Chondrocyte (in vitro differentiated cells): ENCODE results near the gene RIPK3. TPM values are rescaled to one million over a fixed set of nuclear protein-coding genes. Genes with fewer than 3 reads are reported as not detected.
A peak's percentile ranks its signal among the peaks of the same experiment; 100 is the strongest.

Experiments
- DNase-seq: peaks from one replicate; pipeline ENCODE4 v3.0.0; 2021; ENCODE audit warnings: mixed read lengths, low spot score
- H3K27ac Mint-ChIP-seq: one replicate; pipeline ENCODE4 v1.8.0; 2021; ENCODE audit warnings: mild to moderate bottlenecking, moderate library complexity, mixed read lengths; ENCODE audit not compliant: unreplicated experiment
- H3K27me3 Mint-ChIP-seq: 2 replicates; pipeline ENCODE4 v1.8.0; 2021; ENCODE audit warnings: low read depth, mixed read lengths
- H3K36me3 Mint-ChIP-seq: 2 replicates; pipeline ENCODE4 v1.8.0; 2021; ENCODE audit warnings: low read depth, mixed read lengths
- H3K4me1 Mint-ChIP-seq: 2 replicates; pipeline ENCODE4 v1.8.0; 2021; ENCODE audit warnings: low read depth, mild to moderate bottlenecking, mixed read lengths
- H3K4me3 Mint-ChIP-seq: one replicate; pipeline ENCODE4 v1.8.0; 2021; ENCODE audit warnings: mild to moderate bottlenecking, moderate library complexity, mixed read lengths; ENCODE audit not compliant: unreplicated experiment
- H3K9me3 Mint-ChIP-seq: 2 replicates; pipeline ENCODE4 v1.8.0; 2021; ENCODE audit warnings: low read depth, mixed read lengths
- CTCF ChIP-seq: fragments of 200-600 bp; sonication (generic); IDR thresholded peaks from 2 replicates; pipeline ENCODE4 v1.5.0; 2021; ENCODE audit warnings: antibody characterized with exemption, mild to moderate bottlenecking, moderate library complexity
- total RNA-seq: library from RNA; stranded (reverse); gene quantifications from 3 replicates; pipeline ENCODE4 v1.2.1, GENCODE V29; 2021

The RIPK3 gene
- total RNA-seq, 1 donor from 2014 or later: 1.3 TPM

DNA sequence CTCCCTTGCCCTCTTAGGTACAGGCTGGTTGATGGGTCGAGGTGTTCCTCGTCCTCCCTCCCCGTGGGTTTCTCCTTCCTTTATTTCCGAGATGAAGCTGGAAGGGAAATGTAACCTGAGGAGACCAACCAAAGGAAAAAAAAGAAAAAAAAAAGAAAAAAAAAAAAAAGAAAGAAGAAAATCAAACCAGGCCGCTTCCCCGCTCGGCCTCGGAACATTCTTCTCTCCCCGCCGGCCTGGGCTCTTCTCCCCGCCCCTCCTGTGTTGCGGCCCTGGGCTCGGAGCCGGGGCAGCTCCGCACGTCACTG is 26.6 kb upstream of the RIPK3 start:
- DNase-seq: no peak
- peak overlapping the region; percentile 92 for H3K4me3 Mint-ChIP-seq
- no peaks in the 10 kb centered on the region for H3K9me3 Mint-ChIP-seq
- TF ChIP-seq CTCF: no peak
- H3K4me1 Mint-ChIP-seq: peaks cover 29% of the 10 kb centered on the region
- no peaks in the 10 kb centered on the region for H3K27me3 Mint-ChIP-seq
- H3K27ac Mint-ChIP-seq: peak overlapping the region; percentile 98
- no peaks in the 10 kb centered on the region for H3K36me3 Mint-ChIP-seq

DNA sequence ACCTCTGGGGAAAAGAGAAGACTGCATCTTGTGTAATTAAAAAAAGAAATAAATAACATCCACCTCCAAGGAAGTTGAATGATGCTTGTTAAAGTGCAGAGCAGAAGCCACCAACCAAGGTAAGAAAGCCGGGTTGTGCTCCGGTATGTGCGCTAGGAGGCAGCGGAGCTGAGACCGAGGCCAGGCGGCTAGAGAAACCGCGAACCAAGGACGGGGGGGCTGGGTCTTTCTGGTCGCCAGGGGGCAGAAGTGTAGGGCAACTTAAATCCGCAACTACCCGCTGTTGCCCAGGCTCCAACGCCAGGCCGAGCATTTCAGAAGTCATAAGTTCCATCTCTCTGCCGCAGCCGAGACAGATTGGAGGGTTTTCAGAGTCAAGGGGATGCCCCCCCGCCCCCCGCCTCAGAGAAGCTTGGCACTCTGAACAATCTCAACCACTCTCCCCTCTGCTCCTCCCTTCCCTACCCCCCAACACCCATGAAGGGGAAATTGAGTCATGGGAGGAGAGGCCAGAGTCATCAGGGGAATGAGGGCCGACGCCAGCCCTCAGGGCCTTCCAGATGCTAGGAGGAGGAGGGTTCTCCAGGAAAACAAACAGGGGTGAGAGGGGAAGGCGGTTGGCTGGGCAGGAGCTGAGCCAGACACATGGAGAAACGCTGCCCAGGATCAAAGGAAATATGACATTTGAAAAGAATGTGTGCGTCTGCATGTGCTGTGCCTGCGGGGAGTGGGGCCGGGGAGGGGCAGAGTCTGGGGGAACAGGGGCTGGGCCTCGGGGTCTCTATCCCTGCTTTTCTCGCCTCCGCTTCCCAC is 26.0 kb upstream of the RIPK3 start:
- Mint-ChIP-seq H3K4me3 (peak overlapping the region; percentile 92), H3K27ac (peak overlapping the region; percentile 98), H3K27me3 (no peaks in the 10 kb centered on the region), H3K9me3 (no peaks in the 10 kb centered on the region), H3K4me1 (peaks cover 25% of the 10 kb centered on the region), H3K36me3 (no peaks in the 10 kb centered on the region)
- no peak for DNase-seq
- peak; percentile 99 for TF ChIP-seq CTCF

- no peak for TF ChIP-seq CTCF
- no peak for DNase-seq
- Mint-ChIP-seq H3K27ac (peak overlapping the region; percentile 1), H3K9me3 (no peaks in the 10 kb centered on the region), H3K4me3 (no peak overlapping the region), H3K27me3 (no peaks in the 10 kb centered on the region), H3K36me3 (no peaks in the 10 kb centered on the region), H3K4me1 (peaks cover 25% of the 10 kb centered on the region)
Measured at GRCh38 chr14:24364841-24365240, 25.1 kb upstream of the RIPK3 start.

GRCh38 chr14:24363401-24363800 is 23.6 kb upstream of the RIPK3 start:
- DNase-seq: no peak
- H3K4me1 Mint-ChIP-seq: peaks cover 21% of the 10 kb centered on the region
- no peak for TF ChIP-seq CTCF
- no peaks in the 10 kb centered on the region for H3K9me3 Mint-ChIP-seq
- H3K36me3 Mint-ChIP-seq: no peaks in the 10 kb centered on the region
- no peaks in the 10 kb centered on the region for H3K27me3 Mint-ChIP-seq
- no peak overlapping the region for H3K27ac Mint-ChIP-seq
- no peak overlapping the region for H3K4me3 Mint-ChIP-seq

GRCh38 chr14:24362241-24362960 is 22.6 kb upstream of the RIPK3 start:
- no peaks in the 10 kb centered on the region for H3K9me3 Mint-ChIP-seq
- H3K36me3 Mint-ChIP-seq: no peaks in the 10 kb centered on the region
- peaks cover 15% of the 10 kb centered on the region for H3K4me1 Mint-ChIP-seq
- H3K27ac Mint-ChIP-seq: no peak overlapping the region
- H3K27me3 Mint-ChIP-seq: peaks cover 2% of the 10 kb centered on the region
- H3K4me3 Mint-ChIP-seq: no peak overlapping the region
- TF ChIP-seq CTCF: no peak
- no peak for DNase-seq
